ENCODE measurements around the gene SLC9A8.

SLC9A8 gene

GRCh38 chr20:49851231-49851705 is 38.6 kb downstream of the SLC9A8 start:
- TF ChIP-seq CTCF (IDR thresholded peaks at IDR 0.05; ENCODE audit: insufficient read depth, low read length, poor library complexity, severe bottlenecking) = no peak
- no peak for TF ChIP-seq EZH2phosphoT487 (conservative IDR thresholded peaks at IDR 0.05; ENCODE audit: low read length)
- Histone ChIP-seq H3K9ac (ENCODE audit: low read length) (no peak overlapping the region), H3K4me2 (ENCODE audit: low read depth, low read length, poor library complexity, severe bottlenecking) (no peak overlapping the region), H3K9me3 (ENCODE audit: insufficient read depth, low read length) (no peaks in the 10 kb centered on the region), H3K79me2 (ENCODE audit: insufficient read depth, low read length) (no peaks in the 10 kb centered on the region), H4K20me1 (ENCODE audit: low read depth, low read length) (no peaks in the 10 kb centered on the region), H3K27me3 (ENCODE audit: low read length) (no peaks in the 10 kb centered on the region), H3K4me3 (ENCODE audit: insufficient read depth, low read length, poor library complexity, severe bottlenecking) (no peak overlapping the region), H3F3A (ENCODE audit: insufficient read depth) (no peaks in the 10 kb centered on the region), H3K9me2 (replicated peaks; ENCODE audit: insufficient read depth, low read length) (no peaks in the 10 kb centered on the region), H3K36me3 (ENCODE audit: low read length) (peaks cover 8% of the 10 kb centered on the region; the same call in 1 of the 2 replicates), H3K27ac (ENCODE audit: low read depth, low read length) (no peak overlapping the region), H2AFZ (ENCODE audit: low read depth, low read length, severe bottlenecking) (no peak overlapping the region)

- Histone ChIP-seq H3K4me3 (ENCODE audit: insufficient read depth, low read length, poor library complexity, severe bottlenecking) (no peak overlapping the region), H3K27ac (ENCODE audit: low read depth, low read length) (no peak overlapping the region), H4K20me1 (ENCODE audit: low read depth, low read length) (no peaks in the 10 kb centered on the region), H3K27me3 (ENCODE audit: low read length) (no peaks in the 10 kb centered on the region), H3K4me2 (ENCODE audit: low read depth, low read length, poor library complexity, severe bottlenecking) (no peak overlapping the region), H3K36me3 (ENCODE audit: low read length) (peaks cover 8% of the 10 kb centered on the region; the same call in 1 of the 2 replicates), H3K79me2 (ENCODE audit: insufficient read depth, low read length) (no peaks in the 10 kb centered on the region), H2AFZ (ENCODE audit: low read depth, low read length, severe bottlenecking) (no peak overlapping the region), H3K9me3 (ENCODE audit: insufficient read depth, low read length) (no peaks in the 10 kb centered on the region), H3K9ac (ENCODE audit: low read length) (no peak overlapping the region), H3F3A (ENCODE audit: insufficient read depth) (no peaks in the 10 kb centered on the region), H3K9me2 (replicated peaks; ENCODE audit: insufficient read depth, low read length) (no peaks in the 10 kb centered on the region)
- TF ChIP-seq EZH2phosphoT487 (conservative IDR thresholded peaks at IDR 0.05; ENCODE audit: low read length) (no peak), CTCF (IDR thresholded peaks at IDR 0.05; ENCODE audit: insufficient read depth, low read length, poor library complexity, severe bottlenecking) (no peak)
Observed at GRCh38 chr20:49851991-49852390, 39.4 kb downstream of the SLC9A8 start.

- no peak for TF ChIP-seq EZH2phosphoT487 (conservative IDR thresholded peaks at IDR 0.05; ENCODE audit: low read length)
- TF ChIP-seq CTCF (IDR thresholded peaks at IDR 0.05; ENCODE audit: insufficient read depth, low read length, poor library complexity, severe bottlenecking) = no peak
- Histone ChIP-seq H3K9me3 (ENCODE audit: insufficient read depth, low read length) (no peaks in the 10 kb centered on the region), H3K4me3 (ENCODE audit: insufficient read depth, low read length, poor library complexity, severe bottlenecking) (no peak overlapping the region), H3K9me2 (replicated peaks; ENCODE audit: insufficient read depth, low read length) (no peaks in the 10 kb centered on the region), H3F3A (ENCODE audit: insufficient read depth) (no peaks in the 10 kb centered on the region), H3K4me2 (ENCODE audit: low read depth, low read length, poor library complexity, severe bottlenecking) (no peak overlapping the region), H3K27me3 (ENCODE audit: low read length) (no peaks in the 10 kb centered on the region), H3K27ac (ENCODE audit: low read depth, low read length) (no peak overlapping the region), H3K79me2 (ENCODE audit: insufficient read depth, low read length) (no peaks in the 10 kb centered on the region), H3K9ac (ENCODE audit: low read length) (no peak overlapping the region), H4K20me1 (ENCODE audit: low read depth, low read length) (no peaks in the 10 kb centered on the region), H2AFZ (ENCODE audit: low read depth, low read length, severe bottlenecking) (no peak overlapping the region), H3K36me3 (ENCODE audit: low read length) (peaks cover 8% of the 10 kb centered on the region; the same call in 1 of the 2 replicates)
Observed at GRCh38 chr20:49852522-49853080, 40.0 kb downstream of the SLC9A8 start.
